GM21717 (cell line): ENCODE results near the gene MED8.

Source experiments
- ATAC-seq: cut with Tn5 transposase; IDR thresholded peaks from one replicate; pipeline ENCODE4 v1.9.1; 2021; ENCODE audit warnings: mild to moderate bottlenecking, moderate library complexity; ENCODE audit not compliant: unreplicated experiment

The MED8 gene, protein sequence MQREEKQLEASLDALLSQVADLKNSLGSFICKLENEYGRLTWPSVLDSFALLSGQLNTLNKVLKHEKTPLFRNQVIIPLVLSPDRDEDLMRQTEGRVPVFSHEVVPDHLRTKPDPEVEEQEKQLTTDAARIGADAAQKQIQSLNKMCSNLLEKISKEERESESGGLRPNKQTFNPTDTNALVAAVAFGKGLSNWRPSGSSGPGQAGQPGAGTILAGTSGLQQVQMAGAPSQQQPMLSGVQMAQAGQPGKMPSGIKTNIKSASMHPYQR

DNA sequence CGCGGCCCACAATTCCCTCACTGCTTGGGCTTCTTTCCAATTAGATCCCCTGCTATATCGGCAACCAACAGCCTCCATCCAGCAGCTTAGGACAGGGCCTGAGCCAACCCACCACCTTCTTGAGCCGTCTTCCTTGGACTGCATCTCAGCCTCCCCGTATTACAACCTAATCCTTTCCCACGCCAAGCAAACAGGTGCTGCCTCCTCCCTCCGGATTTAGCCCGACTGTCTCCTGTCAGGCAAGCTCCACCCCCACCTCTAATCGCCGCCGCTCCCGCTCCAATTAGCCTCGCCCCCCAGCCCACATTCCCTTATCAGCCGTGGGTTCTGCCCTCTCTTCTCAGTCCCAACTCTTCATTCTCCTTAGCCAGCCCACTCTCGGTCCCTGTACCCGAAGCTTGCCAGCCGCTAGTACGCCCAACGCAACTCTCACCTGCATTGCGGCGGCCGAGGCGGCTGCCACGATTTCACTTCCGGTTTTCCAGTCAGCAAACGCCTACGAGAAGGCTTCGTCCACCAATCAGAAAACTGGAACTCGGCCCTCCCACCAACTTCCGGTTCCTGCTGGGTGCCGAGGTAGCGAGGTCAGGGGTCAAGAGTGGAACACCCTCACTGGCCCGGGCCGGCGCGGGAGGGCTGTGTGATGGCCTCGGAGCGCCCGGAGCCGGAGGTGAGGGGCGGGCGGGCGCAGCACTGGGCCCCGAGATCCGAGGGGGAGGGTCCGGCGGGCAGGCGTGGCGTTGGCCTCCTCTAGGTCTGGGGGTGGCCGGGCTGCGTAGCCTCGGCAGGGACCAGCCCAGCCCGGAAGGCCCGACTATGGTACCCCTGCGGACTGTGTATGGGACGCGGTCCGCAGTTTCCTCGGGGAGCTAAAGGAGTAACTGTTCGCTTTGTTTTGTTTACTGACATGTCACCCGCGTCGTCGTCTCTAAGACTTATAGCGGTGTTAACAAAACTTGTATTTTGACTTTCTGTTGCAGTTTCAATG is at the start of gene MED8, which contains the start of gene SZT2:
Gene MED8 (minus strand): TSS at position 475 of the 988 bp plus-strand sequence. CDS start 36 bp downstream, at position 439.
Gene SZT2 (plus strand): TSS at position 574 of the 988 bp plus-strand sequence. CDS start 70 bp downstream, at position 644.
- ATAC-seq: peak; percentile 80

DNA sequence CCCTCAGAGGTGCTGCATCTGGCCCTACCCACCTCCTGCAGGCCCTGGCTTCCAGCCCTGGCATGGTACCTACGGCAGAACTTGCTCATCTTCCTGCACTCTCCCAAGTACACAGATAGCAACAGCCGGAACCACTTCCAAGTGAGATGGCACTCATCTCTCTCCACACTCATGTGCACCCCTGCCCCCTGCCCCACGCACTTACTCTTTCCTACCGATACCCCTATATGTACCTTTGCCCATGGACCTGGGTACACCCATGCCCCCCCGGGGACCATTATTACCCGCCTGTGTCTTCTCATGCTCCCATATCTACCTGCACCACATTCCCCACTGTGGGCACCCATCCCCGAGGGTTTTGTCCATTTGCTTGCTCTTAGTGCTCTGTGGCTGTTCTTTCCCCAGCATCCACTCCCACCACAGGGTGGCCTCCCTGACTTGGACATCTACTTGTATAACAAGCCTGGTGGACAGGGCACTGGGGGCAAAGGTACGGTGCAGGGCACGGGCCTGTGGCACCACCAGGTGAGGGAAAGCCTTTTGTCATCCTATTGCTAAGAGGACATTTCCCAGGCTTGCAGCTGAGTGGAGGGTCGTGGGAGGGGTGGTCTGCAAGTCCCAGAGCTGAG is 49.5 kb upstream of the MED8 start:
- ATAC-seq: no peak

DNA sequence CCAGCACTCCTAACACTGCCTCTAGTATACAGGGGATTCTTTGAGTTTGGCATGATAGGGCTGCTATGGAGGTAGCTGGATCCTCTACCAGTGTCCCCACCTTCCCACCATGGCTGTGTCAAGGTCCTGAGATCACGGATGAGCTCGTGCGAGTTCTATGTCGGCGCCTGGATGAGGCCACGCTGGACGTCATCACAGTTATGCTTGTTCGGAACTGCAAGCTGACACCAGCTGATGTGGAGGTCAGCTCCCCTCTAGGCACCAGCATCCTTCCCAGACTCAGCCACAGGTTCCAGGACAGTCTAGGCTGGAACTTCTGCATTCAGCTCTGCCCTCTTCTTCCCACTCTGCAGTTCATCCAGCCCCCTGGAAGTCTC is 49.0 kb upstream of the MED8 start:
- ATAC-seq: no peak

DNA sequence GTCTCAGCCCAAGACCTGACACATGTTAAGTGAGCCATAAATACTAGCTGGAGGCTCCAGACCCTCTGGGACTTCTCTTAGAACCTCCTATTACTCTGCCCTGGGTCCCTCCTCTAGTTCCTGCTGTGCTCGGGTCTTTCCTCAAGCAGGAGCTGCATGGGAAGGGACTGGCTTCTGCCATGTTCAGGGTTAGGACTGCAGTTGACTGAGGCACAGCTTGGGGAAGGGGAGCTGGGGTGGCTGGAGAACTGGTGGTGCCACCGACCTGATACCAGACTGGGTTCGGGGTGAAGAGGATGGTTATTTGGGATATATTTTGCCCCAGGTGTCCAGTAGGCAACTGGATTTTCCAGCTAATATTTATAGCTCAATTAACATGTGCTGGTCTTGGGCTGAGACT is 48.4 kb upstream of the MED8 start:
- no peak for ATAC-seq

DNA sequence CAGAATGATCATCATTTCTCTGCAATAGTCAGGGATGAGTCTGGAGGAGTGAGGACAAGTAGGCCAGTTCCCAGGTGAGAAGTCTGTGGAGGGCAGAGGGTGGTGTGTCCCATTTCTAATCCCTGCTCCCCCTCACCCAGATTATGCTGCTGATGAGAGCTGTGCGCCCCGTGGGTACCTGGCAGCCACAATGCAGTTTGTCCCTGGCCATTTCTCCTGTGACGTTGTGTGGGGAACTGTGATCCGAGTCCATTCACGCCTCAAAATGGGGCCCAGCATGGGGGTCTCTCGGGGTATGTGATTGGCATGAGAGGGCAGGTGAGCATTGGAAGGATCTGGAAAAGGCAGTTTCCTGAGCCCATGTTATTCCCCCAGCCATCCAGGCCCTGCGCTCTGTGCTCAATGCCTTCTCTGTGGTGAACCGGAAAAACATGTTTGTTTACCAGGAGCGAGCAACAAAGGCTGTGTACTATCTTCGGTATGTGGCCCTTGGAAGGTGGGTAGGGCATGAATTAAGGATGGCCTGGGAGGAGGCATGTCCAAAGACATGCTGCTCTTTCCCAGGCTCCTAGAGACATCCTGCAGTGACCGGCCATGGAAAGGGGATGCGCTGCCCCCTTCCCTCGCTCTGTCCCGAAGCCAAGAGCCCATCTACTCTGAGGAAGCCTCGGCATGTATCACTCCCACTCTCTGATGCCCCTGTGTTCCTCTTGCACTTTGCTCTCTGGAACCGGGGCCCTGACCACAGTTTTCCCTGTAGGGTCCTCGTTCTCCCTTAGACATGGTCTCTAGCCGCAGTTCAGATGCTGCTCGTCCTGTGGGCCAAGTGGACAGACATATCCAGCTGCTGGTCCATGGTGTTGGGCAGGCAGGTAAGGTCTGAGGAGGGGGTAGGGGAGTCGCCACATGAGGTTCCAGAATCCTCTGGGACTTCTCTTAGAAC is 47.7 kb upstream of the MED8 start:
- no peak for ATAC-seq

DNA sequence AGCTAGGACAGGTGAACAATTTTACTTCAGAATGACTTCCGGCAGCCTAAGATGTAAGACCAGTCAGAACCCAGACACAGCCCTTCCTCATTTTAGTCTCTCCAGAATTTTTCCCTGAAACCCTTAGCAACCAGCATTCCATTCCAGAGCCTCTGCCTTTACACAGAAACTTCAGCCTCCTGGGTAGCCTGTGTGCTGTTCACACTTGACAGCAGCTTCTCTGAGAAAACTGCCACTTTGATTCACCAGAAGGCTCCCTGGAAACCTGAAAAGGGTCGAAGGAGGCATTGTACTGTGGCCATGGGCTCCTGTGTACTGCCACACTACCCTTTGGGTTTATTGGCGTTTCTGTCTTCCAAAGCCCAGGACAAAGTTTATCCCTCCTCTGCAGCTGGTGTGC is 46.8 kb upstream of the MED8 start:
- ATAC-seq: no peak

DNA sequence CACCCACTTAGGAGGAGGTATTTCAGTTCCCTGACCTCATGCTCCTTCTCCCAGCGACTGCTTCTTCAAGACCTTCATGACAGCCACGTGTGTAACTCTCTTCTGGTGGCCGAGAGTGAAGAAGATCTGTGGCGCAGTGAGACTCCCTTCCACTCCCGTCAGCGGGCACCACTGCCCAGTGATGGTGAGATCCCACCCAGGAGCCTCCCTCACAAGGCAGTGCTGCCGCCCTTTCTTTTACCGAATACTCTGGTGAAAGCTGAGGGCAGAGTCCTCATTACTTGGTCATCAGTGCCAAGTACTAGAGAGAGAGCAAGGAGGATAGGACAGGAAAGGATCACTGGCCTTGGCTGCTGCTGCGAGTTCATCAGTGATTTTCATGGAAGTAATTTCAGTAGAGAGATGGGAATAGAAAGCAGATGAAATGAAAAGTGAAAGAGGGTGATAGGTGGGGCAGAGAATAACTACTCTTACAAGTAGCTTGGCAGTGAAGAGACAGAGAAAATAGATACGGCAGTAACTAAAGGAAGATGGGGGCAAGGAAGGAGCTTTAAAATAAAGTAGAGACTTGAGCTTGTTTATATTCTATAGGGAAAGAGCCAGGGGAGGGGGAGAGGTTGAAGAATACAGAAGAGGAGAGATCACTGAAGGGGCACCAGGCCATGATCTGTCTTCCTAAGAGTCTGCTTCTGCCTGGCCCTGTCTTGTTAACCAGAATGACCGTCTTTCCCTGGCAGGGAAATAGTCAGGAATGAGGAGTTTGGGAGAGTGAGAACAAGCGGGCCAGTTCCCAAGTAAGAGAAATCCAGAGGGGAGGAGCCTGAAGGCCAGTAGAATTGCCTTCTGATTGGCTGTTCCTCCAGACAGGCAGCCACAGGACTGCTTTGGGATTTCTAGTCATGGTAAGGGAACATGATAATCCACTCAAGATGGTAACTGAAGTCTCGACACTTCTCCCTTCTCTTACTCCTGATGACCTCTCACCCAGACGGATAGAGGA is 45.8 kb upstream of the MED8 start:
- ATAC-seq: no peak

DNA sequence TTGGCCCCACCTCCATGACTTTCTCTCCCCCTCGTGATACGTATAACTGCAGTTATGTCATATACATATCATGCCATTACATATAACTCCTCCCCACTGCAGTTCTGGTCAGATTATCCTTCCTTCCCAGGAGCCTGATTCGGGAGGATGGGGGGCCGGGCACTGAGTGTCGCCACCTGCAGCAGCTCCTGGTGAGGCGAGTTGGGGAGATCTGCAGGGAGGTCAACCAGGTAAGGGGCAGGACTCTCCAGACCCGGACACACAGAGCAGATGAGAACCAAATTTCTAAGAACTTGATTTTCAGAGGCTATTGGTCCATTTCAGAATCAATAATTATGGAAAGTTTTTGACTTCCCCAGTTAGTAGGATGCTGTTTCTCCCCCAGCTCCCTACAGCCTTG is 44.7 kb upstream of the MED8 start:
- no peak for ATAC-seq

DNA sequence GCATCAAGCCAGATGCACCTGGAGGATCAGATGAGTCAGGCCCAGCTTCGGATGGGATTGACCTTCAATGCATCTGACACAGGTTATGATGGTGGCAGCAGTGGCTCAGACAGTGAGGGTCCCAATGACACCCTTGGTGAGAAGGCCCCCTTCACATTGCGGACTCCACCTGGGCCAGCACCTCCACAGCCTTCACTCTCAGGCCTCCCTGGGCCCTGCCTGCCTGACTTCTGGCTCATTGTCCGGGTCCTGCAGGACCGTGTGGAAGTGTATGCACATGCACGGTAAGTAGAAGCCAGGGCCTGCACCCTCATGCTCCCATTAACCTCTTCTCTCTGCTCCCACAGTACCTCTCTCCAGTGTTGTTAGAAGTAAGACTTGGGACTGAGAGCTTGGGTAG is 43.3 kb upstream of the MED8 start:
- ATAC-seq: no peak

DNA sequence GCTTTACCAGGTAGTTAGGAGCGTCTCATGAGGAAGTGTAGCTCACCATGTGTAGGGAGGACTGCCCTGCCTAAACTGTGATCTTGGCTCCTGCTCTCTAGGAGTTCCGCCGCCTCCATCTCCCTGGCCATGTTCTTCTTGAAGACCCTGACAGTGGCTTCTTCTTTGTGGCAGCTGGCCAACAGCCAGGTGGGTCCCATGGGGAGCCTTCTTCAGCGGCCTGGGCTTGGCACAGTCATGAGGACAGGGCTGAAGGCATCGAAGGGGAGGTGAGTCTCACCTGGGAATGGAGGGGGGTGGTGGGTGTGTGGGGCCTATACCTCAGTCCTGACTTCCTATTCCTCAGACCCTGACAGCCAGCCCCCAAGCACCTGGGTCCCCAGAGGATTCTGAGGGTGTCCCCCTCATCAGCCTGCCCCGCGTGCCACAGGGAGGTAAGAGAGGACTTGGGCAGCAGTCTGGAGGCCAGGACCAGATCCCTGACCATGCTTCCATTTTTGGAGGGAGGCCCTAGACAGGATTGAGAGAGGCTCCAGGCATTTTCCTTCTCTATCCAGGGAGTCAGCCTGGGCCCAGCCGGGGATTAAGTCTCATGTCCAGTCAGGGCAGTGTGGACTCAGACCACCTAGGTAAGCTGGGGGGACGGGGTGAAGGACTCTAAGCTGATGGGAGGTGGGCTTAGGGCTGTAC is 42.7 kb upstream of the MED8 start:
- ATAC-seq: no peak

DNA sequence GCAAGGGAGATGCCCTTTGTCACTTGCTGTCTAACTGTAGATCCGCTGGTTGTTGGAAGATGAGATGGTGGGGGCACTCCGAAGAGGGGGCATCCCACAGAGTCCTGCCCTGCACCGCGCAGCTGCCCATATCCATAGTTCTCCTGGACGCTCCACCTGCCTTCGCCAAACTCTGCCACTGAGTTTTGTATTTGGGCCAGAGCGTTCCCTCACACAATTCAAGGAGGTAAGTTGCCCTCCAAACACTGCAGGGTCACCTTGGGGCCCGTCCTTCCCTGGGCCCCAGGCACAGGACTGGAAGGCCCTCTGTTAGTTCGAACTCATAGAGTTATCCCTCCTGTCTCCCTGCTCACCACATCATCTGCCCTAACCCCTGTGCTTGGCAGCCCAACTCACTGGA is 42.1 kb upstream of the MED8 start:
- ATAC-seq: no peak

DNA sequence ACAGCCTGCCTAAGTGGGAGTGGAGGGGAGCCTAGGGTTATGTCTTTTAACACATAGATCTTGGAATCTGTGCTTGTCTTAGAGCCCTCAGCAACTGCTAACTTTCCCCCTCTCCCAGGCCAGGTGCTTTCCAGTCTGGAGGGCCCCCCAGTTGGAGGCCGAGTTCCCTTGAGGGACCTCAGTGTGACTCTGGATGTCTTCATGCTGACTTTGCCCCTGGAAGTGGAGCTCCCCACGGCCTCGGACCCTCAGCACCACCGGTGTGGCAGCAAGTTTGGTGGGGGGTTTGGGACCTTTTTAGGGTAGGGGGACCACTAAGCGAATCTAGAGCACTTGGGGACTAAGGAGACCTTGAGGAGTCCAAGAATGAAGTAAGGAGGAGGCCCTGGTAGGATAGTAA is 41.2 kb upstream of the MED8 start:
- ATAC-seq: no peak

DNA sequence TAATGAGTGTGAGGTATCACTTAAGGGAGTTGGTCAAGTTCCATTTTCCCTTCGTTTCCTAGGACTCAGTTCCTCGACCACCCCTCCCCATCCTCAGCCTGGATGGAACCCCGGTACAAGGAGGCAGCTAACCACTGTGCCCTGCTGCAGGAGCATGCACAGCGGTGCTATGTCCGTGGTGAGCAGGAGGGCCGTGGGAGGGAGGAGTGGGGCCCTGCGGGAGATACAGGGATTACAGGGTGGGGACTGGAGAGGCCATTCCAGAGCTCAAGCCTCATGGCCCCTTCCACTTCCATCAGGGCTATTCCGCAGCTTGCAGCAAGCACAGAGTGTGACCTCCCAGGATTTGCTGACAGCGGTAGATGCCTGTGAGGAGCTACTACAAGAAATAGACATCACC is 38.3 kb upstream of the MED8 start:
- ATAC-seq: no peak

DNA sequence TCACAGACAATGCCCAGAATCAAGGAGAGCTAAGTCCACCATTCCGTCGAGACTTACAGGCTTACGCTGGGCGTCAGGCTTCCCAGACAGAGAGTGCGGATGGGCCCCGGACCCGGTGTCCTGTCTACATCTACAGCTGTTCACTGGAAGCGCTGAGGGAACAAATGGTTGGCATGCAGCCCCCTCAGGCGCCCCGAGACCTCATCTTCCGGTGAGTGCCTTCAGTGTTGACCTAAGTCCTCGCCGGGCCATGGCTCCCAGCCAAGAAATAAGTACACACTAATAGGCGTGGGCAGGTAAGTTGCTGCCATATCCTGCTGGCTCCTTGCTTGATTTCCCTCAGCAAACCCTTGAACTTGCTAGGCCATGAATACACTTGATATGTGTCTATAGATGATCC is 37.9 kb upstream of the MED8 start:
- ATAC-seq: no peak

DNA sequence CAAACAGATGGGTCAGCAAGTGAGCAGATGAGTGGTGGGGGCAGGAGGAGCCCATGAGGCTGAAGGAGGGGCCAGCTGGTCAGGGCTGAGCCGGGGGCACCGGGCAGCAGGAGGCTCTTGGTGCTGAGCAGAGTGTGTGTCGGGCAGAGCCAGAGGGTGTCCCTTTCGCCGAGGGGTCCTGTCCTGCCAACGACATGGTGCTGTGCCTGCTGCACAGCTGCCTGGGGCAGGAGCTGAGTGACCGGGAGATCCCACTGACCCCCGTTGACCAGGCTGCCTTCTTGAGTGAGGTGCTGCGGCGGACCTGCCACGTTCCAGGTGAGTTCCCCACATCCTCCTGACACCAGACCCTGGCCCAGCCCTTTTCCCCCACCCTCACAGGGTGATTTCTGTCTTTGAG is 36.6 kb upstream of the MED8 start:
- no peak for ATAC-seq

DNA sequence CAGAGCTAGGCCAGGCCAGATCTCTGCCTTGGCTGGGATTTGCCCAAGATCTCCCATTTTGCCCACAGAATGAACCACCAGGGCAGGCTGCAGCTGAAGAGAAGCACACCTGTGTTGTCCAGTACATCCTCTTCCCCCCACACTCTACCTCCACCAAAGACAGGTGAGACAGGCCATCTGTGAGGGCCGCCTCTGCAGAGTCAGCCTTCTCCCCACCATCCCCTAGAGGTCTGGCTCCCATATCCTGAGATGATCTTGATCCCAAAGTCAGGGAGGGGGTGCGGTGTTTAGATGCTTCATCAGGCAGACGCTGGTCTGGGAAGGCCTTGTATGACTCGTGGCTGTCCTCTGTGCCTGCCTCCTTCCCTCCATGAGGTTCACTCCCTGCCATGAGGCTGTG is 35.4 kb upstream of the MED8 start:
- no peak for ATAC-seq

DNA sequence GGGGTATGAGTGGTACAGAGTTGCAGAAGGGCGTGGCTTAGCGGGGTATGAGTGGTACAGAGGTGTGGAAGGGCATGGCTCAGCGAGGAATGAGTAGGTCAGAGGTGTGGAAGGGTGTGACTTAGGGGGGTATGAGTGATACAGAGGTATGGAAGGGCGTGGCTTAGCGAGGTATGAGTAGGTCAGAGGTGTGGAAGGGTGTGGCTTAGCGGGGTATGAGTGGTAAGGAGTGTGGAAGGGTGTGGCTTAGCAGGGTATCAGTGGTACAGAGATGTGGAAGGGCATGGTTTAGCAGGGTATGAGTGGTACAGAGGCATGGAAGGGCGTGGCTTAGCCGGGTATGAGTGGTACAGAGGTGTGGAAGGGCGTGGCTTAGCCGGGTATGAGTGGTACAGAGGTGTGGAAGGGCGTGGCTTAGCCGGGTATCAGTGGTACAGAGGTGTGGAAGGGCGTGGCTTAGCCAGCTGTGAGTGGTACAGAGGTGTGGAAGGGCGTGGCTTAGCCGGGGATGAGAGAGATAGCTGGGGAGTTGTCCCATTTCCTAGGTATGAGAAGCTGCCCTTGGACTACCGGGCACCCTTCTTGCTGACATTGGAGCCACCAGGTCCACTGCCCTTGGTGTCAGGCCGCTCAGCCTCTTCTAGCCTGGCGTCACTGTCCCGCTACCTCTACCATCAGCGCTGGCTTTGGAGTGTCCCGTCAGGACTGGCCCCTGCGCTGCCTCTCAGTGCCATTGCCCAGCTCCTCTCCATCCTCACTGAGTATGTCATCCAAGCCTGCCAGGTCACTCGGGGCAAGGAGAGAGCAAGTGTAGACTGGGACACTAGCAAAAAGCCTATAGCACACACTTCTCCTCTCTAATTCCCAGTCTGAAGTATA is 34.3 kb upstream of the MED8 start:
- no peak for ATAC-seq
